Activated gamma-delta T cell (primary cell): ENCODE measurements around the gene SPRY1.

Experiments used
- DNase-seq: peaks from one replicate; lab custom pipeline; 2025; lab: John Stamatoyannopoulos, UW
- total RNA-seq, 2 donors: gene quantifications; one replicate each; lab custom pipeline; 2026; lab: John Stamatoyannopoulos, UW

Gene SPRY1
- 2.4 to 5.1 reads per million in 2 donors for total RNA-seq

- DNase-seq = no peak
Observed at GRCh38 chr4:123396307-123397143, at the start of gene SPRY1. Gene SPRY1 (plus strand): TSS chr4:123396795. CDS start chr4:123401592, 4,797 bp downstream.

GRCh38 chr4:123346951-123347350 lies 49.6 kb upstream of the SPRY1 start:
- DNase-seq = no peak

DNA sequence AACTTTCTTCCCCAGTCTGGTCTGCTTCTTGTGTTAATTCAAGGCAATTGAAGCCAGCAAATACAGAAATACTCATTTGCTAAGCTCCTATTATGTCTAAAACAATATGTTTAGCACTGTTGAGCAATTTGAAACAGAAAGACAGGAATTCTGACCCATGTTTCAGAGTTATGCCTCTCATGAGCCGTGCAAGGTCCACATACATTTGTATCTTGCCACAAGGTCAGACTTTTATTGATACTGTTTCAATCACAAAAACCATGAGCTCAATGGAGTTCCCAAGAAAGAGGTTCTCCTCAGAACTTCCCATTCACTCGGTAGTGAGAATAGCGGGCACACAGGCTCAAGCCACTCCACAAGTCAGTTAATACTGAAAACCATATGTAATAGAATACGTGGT lies 47.6 kb upstream of the SPRY1 start:
- no peak for DNase-seq

DNA sequence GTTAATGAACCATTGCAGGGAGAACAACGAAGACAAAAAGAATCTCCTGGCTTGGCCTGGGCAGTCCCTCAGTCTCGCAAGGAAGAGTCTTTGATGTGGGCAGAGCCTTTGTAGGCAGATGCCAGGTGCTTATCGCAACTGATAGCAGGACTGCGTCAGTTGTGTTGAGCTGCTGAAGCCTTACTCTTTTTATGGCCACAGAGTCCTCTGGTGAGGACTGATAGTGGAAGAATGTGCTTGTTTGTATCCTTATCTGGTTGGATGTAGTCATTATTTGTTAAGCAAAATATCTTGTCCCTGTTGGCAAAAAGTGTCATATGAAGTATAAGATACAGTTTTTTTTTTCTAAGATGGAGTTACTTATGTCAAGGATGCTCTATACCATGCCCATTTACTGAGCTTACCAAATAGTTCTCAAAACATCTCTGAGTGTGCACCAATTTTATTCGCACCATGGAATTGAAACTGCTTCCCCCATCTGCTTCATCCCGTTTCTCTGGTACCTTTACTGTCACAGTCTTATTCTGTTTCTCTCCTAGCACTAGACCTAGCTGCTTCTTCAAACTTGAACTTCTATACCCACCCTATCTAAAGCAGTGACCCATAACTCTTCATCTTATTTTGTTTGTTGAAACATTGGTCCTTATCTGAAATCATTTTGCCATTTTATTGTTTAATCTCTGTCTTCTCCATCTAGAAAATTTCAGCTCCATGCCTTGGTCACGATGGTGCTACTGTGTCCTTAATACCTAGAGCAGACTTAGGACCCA lies 47.0 kb upstream of the SPRY1 start:
- DNase-seq = no peak

- no peak for DNase-seq
Observed at GRCh38 chr4:123350191-123350544, 46.4 kb upstream of the SPRY1 start.

DNA sequence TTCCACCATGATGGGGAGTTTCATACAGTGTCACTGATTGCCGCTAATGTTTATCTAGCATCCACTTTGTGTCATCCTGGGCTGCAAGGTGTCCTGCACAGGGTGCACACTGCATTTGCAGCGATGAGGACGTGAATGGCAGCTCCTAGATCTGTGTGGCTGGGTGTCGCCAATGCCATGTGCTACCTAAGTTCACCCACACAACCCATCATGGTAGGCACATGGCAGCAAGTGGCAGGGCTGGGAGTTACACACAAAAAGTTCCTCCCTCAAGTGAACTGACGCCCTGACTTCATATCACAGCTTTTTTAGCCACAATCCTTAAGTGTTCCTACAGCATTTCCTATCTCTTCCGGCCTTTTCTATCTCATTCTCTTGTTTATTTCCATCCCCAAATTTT lies 45.9 kb upstream of the SPRY1 start:
- DNase-seq = no peak

DNA sequence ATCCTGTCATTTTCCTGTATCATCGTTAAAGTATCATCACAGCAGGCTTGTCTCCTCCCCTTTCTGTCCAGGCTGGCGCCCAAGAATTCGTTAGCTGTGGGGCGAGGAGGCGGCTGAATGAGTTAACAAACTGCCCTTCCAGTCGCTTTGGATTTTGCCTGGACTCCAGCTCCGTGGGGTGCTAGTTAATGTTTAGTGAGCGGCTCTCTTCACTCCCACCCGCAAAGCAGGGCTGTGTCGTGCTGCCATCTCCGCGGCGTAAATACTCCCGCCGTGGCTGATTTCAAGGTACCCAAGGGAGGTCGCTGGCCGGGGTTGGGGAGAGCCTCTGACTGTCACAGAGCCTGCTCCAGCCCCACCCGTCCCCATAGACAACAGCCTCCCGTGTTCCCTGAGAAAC lies 44.9 kb upstream of the SPRY1 start:
- no peak for DNase-seq

DNA sequence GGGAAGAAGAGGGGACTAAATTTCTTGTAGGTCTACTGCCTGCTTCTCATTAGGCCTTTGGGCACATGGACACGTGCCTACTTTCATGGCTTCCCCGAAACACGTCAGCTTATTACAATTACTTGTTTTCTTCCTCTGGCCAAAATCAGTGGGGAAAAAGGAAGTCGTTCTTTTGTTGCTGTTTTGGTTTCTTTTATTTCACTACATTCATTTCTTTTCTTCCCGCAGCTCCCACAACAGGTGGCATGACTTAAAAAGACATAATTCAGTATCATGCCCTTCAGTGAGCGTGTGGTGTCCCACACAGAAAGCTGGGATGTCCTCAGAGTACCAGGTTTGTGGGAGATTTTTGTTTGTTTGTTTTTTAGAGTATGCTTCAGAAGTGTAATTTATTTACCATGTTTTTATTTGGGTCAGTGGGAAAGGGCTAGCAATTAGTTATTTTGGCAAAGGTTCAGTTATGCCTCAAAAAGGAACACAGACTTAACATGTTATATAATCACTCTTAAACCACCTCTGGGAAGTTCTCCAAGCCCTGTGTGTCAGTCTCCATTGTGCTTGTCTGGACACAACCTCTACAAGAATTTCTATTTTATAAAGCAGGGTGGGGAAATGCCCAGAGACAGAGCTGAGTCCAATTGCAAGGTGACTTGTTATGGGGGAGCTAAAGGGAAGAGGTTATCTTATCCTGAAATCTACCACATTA lies 44.2 kb upstream of the SPRY1 start:
- DNase-seq = no peak

- no peak for DNase-seq
Observed at GRCh38 chr4:123352966-123353365, 43.6 kb upstream of the SPRY1 start.

- no peak for DNase-seq
Observed at GRCh38 chr4:123353656-123354055, 42.9 kb upstream of the SPRY1 start.

- DNase-seq = no peak
Observed at GRCh38 chr4:123354701-123355100, 41.9 kb upstream of the SPRY1 start.

- DNase-seq = no peak
Observed at GRCh38 chr4:123356921-123357320, 39.7 kb upstream of the SPRY1 start.

DNA sequence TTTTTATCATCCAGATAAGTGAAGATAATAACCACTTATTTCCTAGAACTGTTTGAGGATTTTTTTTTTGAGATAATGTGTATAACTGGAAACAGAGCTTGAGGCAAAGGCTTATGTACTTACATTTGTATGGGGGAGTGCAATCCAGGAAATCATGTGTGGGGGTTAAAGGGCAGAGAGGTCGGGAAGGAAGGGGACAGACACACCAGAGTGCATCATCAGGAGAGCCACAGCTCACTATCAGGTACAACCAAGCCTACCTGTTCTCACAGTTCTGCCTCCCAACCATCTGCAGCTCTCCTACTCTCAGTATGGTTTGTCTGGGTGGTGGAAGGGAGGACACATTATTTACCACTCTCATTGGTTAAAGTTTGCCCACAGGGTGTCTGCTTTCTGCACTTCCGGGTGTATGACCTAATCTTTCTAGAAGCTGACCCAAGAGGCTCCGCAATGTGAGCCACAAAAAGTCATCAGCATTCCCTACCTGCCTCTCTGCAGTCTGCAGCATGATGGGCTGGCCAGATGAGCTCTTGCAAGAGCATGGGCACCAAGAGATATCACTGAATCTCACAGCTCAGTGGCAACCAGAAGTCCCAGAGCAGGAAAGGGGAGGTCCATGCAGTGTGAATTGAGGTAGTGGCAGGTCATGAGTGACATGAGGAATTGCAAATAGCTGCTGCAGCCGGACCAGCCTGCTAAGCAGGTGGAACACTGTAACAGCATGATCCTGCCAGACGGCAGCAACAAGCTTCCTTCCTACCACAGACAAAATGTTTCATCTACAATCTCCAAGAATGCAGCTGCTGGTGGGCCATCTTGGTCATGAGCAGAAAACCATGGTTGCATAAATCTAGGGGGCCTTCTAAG lies 36.9 kb upstream of the SPRY1 start:
- no peak for DNase-seq

- DNase-seq = no peak
Observed at GRCh38 chr4:123361195-123361861, 35.3 kb upstream of the SPRY1 start.

- DNase-seq = no peak
Observed at GRCh38 chr4:123362103-123362502, 34.5 kb upstream of the SPRY1 start.

GRCh38 chr4:123363729-123364128 lies 32.9 kb upstream of the SPRY1 start:
- DNase-seq = no peak

- DNase-seq = no peak
Observed at GRCh38 chr4:123364906-123365305, 31.7 kb upstream of the SPRY1 start.

- DNase-seq = no peak
Observed at GRCh38 chr4:123365412-123365811, 31.2 kb upstream of the SPRY1 start.

DNA sequence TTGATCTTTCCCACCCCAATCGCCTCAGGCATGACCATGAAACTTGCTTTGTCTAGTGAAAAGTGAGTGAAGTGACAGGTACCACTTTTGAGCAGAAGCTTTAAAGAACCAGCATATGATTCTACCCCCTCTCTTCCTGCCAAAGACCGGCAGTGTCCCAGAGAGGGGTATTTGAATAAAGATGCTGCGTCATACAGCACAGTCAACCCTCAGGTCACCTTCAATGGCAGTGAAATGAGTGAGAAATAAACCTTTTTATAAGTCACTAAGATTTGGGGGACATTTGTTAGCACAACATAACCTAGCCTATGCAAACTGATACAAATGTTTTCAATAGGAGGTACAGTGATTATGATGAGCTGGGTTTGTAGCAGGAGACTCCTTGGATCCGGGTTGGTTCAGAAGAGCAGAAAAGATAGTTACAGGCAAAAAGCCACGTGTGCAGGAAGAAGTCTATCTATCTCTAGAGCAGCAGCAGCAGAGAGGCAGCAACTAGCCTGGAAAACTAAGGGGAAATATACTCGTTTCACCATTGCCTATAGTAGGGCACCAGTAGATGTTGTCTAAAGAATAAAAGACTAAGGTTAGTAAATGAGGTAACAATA lies 30.3 kb upstream of the SPRY1 start:
- no peak for DNase-seq

GRCh38 chr4:123378794-123379193 lies 17.8 kb upstream of the SPRY1 start:
- DNase-seq = no peak

GRCh38 chr4:123379392-123379791 lies 17.2 kb upstream of the SPRY1 start:
- DNase-seq = no peak
